HG02885 (cell line): ENCODE measurements around the gene OR1G1.
"Not testable (repeated sequence)": the region's sequence is repeated elsewhere in the genome, so short reads cannot be mapped to it uniquely, and the experiment has no call there.

Experiments
- ATAC-seq: cut with Tn5 transposase; IDR thresholded peaks from one replicate; pipeline ENCODE4 v1.9.1; 2021; ENCODE audit warnings: mild to moderate bottlenecking; ENCODE audit not compliant: unreplicated experiment, poor library complexity

Gene OR1G1

DNA sequence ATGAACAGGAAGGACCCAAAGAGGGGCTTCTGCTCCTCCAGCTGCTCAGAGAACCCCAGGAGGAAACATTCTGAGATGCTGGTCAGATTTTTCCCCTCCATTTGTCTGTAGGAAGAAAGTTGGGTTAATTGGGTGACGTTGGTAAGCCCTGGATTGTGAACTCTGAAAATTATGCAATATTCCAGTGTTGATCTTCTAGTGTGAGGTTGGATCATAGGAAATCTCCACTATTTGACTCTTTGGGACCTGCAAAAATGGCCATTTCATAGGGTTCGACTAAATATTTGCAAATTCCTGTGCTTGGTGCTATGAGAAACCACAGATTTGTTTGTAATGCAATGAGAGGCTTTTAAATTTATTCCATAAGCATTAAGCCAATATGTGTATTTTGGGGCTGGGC lies at the start of gene OR1G1:
OR1G1 (minus strand) TSS at position 101 of the 400 bp plus-strand sequence; CDS start at position 101, 0 bp downstream.
- no peak for ATAC-seq

DNA sequence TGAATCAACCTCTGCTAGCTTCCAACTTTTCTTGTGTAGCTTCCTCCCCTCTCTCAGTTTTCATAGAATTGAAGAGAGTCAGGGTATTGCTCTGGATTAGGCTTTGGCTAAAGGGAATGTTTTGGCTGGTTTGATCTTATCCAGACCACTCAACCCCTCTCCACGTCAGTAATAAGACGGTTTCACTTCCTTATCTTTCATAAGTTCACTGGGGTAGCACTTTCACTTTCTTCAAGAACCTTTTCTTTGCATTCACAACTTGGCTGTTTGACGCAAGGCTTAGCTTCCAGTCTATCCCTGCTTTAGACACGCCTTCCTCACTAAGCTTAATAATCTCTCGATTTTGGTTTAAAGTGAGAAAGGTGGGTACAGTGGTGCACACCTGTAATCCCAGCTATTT lies 40.2 kb upstream of the OR1G1 start:
- ATAC-seq, result no peak

DNA sequence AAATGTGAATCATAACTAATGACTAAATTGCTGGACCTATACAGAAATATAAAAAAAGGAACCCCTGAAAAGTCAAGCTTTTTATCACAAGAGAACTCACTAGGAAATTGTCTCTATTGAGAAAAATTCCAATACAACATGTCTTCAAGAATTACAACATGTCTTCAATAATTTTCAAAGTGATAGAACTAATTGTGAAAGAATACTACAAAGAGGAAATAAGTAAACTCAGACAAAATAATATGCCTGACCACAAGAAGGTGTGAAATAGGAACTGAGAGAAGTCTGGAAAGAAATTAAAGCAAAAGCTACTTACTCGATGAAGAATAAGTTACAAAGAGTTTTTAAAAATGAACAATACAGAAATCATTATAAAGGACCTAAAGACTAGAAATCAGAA lies 29.9 kb upstream of the OR1G1 start:
- ATAC-seq, result no peak

DNA sequence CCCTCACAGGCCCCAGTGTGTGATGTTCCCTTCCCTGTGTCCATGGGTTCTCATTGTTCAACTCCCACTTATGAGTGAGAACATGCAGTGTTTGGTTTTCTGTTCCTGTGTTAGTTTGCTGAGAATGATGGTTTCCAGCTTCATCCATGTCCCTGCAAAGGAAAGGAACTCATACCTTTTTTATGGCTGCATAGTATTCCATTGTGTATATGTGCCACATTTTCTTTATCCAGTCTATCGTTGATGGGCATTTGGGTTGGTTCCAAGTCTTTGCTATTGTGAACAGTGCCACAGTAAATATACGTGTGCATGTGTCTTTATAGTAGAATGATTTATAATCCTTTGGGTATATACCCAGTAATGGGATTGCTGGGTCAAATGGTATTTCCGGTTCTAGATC lies 10.1 kb upstream of the OR1G1 start:
- ATAC-seq, result not testable (repeated sequence)

DNA sequence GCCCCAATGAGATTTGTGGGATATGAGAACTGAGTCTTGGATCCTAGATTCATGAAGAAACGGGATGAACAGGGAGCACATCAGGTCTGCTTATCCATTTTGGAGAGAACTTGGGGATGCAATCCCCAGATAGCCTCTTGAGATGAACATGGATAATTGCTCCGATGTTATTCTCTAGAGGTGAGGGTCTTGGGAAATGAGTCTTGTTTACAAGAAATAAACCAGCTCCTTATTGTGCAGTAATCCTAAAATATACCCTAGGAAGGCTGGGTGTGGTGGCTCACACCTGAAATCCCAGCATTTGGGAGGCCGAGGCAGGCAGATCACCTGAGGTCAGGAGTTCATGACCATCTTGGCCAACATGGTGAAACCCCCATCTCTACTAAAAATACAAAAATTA lies 23.0 kb downstream of the OR1G1 start, which contains the start of gene OR1D2:
OR1D2 (minus strand) TSS at position 101 of the 400 bp plus-strand sequence. CDS start 11,426 bp downstream, outside the sequence.
- ATAC-seq, result no peak
